Endothelial cell of hepatic sinusoid (primary cell): Measurements from ENCODE around the gene USP44.
"Not testable (repeated sequence)": the region's sequence is repeated elsewhere in the genome, so short reads cannot be mapped to it uniquely, and the experiment has no call there.

Experiments
- in situ Hi-C: cut with HindIII; loops from 2 replicates; pipeline ENCODE4 v1.10.0; 2017; ENCODE audit warnings: low sequenced_read_pairs

USP44 gene

GRCh38 chr12:95551305-95551704, at the start of gene USP44:
USP44 (minus strand) TSS chr12:95551476; CDS start chr12:95534256, 17,220 bp downstream.
- in situ Hi-C loops: no loop called here

- in situ Hi-C loops: no loop called here
Measured at GRCh38 chr12:95600567-95600966, 49.3 kb upstream of the USP44 start.

GRCh38 chr12:95599880-95600279, 48.6 kb upstream of the USP44 start:
- in situ Hi-C loops: no loop called here

- in situ Hi-C loops: no loop called here
Measured at GRCh38 chr12:95594136-95594535, 42.9 kb upstream of the USP44 start.

- in situ Hi-C loops: no loop called here
Measured at GRCh38 chr12:95593266-95593871, 42.1 kb upstream of the USP44 start.

- in situ Hi-C loops: no loop called here
Measured at GRCh38 chr12:95591731-95592130, 40.5 kb upstream of the USP44 start.

GRCh38 chr12:95590775-95591174, 39.5 kb upstream of the USP44 start:
- in situ Hi-C loops: no loop called here

GRCh38 chr12:95583933-95584332, 32.7 kb upstream of the USP44 start:
- in situ Hi-C loops: loop anchor here (10.0 kb wide), 1 partner anchor 231 kb away; no protein-coding TSS in a partner anchor

- in situ Hi-C loops: loop anchor here (10.0 kb wide), 1 partner anchor 232 kb away; no protein-coding TSS in a partner anchor
Measured at GRCh38 chr12:95582230-95583058, 31.2 kb upstream of the USP44 start.

GRCh38 chr12:95577820-95578219, 26.5 kb upstream of the USP44 start:
- in situ Hi-C loops: no loop called here

GRCh38 chr12:95574799-95575452, 23.6 kb upstream of the USP44 start:
- in situ Hi-C loops: no loop called here

GRCh38 chr12:95573951-95574576, 22.8 kb upstream of the USP44 start:
- in situ Hi-C loops: no loop called here

GRCh38 chr12:95571369-95571768, 20.1 kb upstream of the USP44 start:
- in situ Hi-C loops: no loop called here

- in situ Hi-C loops: not testable (repeated sequence)
Measured at GRCh38 chr12:95568045-95568444, 16.8 kb upstream of the USP44 start.

GRCh38 chr12:95557625-95558024, 6.3 kb upstream of the USP44 start:
- in situ Hi-C loops: no loop called here

- in situ Hi-C loops: no loop called here
Measured at GRCh38 chr12:95554532-95555071, 3.3 kb upstream of the USP44 start.

- in situ Hi-C loops: no loop called here
Measured at GRCh38 chr12:95553197-95553943, 2.1 kb upstream of the USP44 start.

GRCh38 chr12:95551913-95552516, 739 bp upstream of the USP44 start:
- in situ Hi-C loops: no loop called here

GRCh38 chr12:95549392-95550084, 1.7 kb downstream of the USP44 start:
- in situ Hi-C loops: no loop called here
